Mammary epithelial cell (primary cell): ENCODE data around the gene LRP5.

Experiments
- CTCF ChIP-seq, 2 donors: IDR thresholded peaks in 1 of 2; conservative IDR thresholded peaks in 1 of 2; 2 replicates each; pipeline ENCODE4 v1.5.1; 2011 to 2012; ENCODE audit warnings: inconsistent platforms in 2 of 2, low read length in 2 of 2, mild to moderate bottlenecking in 2 of 2, control low read depth in 1 of 2, low read depth in 1 of 2; ENCODE audit not compliant: insufficient read depth in 1 of 2; ENCODE audit errors: extremely low read depth in 1 of 2
- EZH2 ChIP-seq: IDR thresholded peaks from 2 replicates; pipeline ENCODE4 v1.6.1; 2012; ENCODE audit warnings: low read length, inconsistent platforms, borderline replicate concordance

GRCh38 chr11:68467201-68467834 is 154.9 kb downstream of the LRP5 start:
- TF ChIP-seq CTCF (conservative IDR thresholded peaks at IDR 0.05 in 1 of 2, IDR thresholded peaks at IDR 0.05 in 1 of 2; ENCODE audit: extremely low read depth in 1 of 2, insufficient read depth in 1 of 2, low read depth in 1 of 2, low read length in 2 of 2) (no peak), EZH2 (no peak)
